NCI-H82 treated with DMSO at 0.1 percent for 48 hours (cell line): ENCODE data around the gene TOGARAM2.

ENCODE experiments used
- DNase-seq: peaks from one replicate; lab custom pipeline; 2025; ENCODE audit not compliant: unreplicated experiment; lab: John Stamatoyannopoulos, UW

The TOGARAM2 gene

DNA sequence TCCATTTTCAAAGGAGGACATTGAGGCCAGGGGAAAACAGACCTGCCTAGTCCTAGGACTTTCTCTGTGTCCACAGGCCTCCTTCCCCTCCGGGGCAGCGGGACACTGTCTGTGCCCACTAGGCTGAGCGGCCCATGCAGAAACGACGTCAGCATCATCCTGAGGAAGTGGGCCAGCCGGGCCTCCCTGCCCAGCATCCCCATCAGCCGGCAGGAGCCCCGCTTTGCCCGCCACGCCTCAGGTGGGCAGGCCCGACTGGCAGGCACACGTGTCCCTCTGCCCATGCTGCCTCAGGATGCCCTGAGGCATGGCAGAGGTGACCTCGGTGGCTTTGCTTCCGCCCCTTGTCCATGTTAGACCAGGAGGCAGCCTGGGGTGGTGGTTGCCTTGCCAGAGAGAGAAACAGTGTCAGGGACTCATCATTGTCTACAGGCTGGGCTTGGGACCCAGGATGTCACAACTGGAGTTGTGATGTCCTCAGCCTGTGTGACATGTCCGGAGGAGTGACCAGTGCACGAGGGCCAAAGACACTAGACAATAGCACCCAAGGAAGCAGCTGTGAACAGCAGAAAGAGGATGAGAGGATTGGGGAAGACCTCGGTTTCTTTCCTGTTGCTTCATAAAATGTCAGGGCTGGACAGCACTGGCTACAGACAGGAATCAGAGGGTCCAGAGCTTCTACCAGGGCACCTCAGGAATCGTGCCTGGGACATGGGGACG, 36.8 kb downstream of the TOGARAM2 start:
- DNase-seq, result no peak

DNA sequence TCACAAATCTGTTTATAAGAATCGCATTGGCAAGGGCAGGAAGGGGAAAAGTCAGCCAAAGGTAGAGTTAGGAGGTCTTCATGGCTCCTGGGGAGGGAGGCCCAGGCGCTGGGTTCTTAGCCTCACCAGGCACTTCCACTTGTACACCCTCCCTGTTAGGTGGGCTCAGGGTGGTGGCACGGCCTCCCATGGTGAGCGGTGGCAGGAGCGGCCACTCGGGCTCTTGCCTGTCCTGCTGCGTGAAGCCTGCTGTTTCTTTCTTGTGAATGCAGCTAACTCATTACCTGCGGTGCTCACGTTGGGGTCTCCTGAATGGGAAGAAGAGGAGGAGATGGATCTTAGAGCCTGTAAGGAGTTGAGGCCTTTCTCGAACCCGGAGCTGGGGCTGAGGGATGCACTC, 40.8 kb downstream of the TOGARAM2 start:
- DNase-seq, result no peak

GRCh38 chr2:29022679-29023078, 41.6 kb downstream of the TOGARAM2 start:
- DNase-seq, result no peak

DNA sequence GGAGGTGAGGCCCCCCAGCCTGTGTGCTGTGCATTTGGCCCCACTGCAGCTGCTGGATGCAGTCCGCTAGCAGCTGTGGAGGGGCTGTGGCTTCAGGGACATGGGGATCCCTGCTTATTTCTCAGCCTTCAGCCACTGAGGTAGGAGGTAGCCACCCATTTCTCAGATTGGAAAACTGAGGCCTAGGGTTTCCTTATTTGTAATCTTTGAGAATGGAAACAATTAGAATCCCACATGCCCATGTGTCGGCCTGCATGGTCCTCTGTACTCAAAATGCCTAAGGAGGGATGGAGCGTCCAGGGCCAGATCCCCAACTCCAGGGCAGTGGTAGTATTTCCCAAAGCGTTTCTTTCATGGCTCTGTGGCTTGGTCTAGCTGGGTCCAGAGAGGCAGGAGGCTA, 42.1 kb downstream of the TOGARAM2 start:
- DNase-seq, result no peak

- no peak for DNase-seq
Observed at GRCh38 chr2:29024882-29025430, 43.9 kb downstream of the TOGARAM2 start.

GRCh38 chr2:29025711-29026110, 44.6 kb downstream of the TOGARAM2 start:
- DNase-seq, result no peak

GRCh38 chr2:29031046-29031445, 49.9 kb downstream of the TOGARAM2 start:
- DNase-seq, result no peak

DNA sequence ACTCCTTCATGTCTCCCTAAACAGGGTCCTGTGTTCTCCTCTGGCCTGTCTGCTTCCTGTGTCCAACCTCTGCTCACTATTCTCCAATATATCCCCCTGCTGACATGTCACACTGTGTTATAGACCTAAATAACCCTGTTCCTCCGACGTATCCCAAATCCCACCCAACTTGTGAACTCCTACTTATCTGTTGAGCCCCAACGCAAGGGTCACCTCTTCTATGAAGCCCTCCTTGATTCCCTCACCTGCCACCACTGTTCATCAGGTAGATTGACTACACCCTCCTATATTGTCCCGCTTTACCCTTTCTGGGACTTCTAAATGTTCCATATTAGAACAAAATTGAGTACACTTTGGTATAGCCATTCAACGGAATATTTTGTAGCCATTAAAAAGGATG, 51.1 kb downstream of the TOGARAM2 start:
- DNase-seq, result no peak

GRCh38 chr2:29033172-29033571, 52.1 kb downstream of the TOGARAM2 start:
- no peak for DNase-seq

DNA sequence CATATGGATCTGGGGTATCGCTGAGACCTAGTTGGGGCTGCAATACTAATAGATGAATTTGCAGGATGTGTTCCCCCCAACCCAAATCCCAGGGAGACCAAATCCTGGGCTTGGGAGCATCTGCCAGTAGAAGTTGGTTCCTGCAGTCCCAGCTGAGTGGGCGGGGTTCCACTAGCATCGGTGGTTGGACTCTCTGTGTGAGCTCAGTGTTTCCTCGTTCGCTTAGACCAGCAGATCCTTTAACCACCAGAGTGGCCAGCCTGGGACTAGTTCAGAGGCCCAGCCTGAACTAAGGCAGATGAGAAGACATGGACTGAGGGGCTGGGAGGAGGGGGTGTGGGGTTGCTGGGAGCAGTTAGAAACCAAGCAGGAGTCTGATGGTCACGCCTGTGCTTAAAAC, 52.6 kb downstream of the TOGARAM2 start:
- DNase-seq, result no peak

- no peak for DNase-seq
Observed at GRCh38 chr2:29035016-29035745, 54.1 kb downstream of the TOGARAM2 start.

DNA sequence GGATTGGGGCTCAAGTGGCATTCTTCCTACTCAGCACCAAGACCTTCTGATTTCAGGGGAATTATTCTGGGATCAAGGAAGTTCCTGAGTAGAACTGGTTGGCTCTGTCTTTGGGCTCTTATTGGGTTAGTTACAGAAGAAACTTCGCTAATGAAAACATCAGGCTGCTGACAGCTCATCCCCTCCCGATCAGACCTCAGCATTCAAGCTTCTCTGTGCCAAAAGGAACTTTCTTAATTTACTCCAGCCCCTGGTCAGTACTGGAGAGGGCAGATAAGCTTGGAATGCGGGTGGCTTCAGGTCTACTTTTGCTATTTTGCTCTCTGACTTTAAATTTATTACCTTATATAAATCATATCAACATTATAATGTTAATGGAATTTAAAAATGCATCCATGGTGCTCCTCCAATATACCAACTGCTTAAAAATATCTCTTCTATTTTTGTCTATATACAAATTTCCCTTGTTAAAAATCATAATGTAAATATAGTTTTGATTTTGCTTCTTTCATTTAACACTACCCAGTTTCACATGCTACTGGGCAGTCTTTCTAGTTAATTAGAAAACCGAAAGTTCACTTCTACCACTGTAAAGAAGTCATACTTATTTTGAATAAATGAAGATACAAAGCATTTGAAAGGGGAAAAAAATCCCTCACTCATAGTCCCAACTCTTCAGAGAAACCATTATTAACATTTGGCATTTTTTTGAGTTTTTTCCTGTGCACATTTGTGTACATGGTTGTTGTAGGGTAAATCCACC, 58.8 kb downstream of the TOGARAM2 start:
- no peak for DNase-seq

DNA sequence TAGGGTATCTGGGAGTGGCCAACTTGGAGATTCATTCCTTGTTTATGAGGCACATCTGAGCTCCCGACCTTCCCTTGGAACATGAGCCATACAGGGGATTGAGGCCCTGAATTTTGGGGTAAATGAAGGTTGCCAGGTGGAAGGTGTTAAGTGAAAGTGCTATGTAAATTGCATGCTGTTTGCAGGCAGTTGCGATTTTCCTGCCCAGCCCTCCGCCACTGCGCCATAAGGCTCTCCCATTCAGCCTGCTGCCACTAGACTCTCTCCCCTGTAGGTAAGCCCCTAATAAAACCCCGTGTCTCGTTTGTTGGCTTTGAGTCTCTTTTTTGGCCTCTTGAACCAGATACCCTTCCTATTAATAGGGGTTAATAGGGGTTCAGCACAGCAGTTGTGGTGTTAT, 59.5 kb downstream of the TOGARAM2 start:
- no peak for DNase-seq

- no peak for DNase-seq
Observed at GRCh38 chr2:29041161-29041660, 60.1 kb downstream of the TOGARAM2 start.

- DNase-seq, result peak; percentile 96
Observed at GRCh38 chr2:29042561-29043075, 61.5 kb downstream of the TOGARAM2 start.

- DNase-seq, result no peak
Observed at GRCh38 chr2:29044459-29044858, 63.4 kb downstream of the TOGARAM2 start.

DNA sequence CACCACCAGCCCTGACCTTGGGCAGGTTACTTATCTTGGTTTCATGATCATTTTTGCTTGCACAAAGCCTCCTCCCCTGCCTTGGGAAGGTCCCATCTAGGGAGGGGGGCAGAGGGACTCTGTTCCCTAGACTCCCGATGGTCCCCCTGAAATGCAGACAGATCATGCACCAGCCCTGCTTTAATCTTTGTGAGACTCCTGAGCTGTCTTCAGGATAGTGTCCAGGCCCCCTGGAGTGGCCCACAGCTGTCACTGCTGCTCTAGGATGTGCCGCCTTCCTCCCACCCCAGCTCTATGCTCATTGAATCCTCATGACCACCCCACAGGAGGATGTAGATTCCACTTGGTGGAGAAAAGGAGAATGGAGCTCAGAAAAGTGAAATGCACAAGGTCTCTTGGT, 65.2 kb downstream of the TOGARAM2 start:
- DNase-seq, result no peak

DNA sequence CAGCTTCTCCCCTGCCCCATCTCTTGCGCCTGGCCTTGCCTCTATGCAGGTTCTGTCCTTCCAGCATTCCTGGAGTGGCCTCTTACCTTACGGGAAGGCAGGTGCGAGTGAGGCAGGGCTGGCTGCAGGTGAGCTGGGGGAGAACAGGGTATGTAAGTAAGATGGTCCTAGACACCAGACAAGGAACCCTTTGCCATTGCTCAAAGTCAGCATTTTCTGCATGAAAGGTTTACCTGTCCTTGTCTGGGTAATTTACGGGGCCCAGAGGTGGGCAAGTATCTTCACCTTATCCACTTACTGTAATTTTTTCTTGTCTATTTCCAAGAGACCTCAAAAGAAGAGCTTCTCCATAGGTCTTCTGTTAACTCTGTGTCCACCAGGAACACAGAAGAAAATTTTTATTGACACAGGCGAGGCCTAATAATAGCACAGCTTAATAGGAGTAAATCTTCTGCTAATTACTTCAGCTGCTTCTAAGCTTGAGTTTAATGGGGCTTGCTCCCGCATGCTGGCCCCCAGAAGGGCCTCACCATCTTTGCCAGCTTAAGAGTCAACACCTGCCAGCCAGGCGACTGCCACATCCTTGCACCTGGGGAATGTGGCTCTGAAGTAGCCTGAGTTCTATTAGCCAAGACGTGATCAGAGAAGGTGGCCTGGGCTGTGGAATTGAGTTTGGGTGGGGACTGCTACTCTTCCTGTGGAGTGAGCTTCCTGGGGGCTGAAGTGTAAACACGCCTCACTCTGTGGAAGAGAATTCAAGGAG, 66.2 kb downstream of the TOGARAM2 start:
- peak; percentile 93 for DNase-seq

DNA sequence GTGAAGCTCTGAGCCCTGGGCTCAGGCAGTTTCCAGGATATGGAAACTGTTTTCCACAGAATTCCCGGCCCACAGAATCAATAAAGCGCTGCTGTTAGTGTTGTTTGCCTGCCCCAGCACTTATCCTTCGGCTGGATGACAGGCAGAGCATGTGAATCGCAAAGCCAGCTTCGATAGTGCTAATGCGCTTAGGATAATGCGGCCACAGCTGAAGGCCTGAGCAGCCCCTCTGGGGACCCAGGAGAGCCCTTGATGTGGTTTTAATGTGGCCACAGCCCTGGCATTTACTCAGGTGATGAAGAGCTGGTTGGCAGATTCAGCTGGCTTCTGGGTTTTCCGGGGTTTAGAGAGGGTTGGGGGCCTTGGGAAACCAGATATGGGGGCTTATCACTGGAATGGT, 69.5 kb downstream of the TOGARAM2 start:
- peak; percentile 76 for DNase-seq

DNA sequence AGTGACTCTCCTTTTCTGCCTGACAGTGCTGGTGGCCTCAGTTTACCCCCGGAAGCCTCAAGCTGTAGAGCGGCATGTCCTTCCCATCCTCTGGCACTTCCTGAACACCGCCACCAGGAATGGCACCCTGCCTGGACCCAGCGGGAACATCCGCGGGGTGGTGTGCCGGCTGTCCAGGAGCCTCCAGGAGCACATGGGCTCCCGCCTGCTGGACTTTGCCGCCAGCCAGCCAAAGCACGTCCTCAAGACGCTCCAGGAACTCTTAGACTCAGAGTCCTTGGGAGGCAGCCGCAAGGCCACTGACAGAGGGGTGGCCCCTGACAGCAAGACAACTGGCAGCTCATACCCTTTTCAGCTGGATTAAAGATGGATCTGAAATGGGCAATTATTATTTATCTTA, 70.6 kb downstream of the TOGARAM2 start:
- DNase-seq, result no peak
